GM19239 (cell line): ENCODE data around the gene SCAPER.
"Not testable (repeated sequence)": the region's sequence is repeated elsewhere in the genome, so short reads cannot be mapped to it uniquely, and the experiment has no call there.

Source experiments
- DNase-seq: peaks from one replicate; pipeline ENCODE4 v3.0.0; 2011; ENCODE audit warnings: low spot score; ENCODE audit not compliant: insufficient read length
- FAIRE-seq: peaks from 2 replicates; lab custom pipeline; 2011; peaks lifted over from hg19 to GRCh38; lab: Jason Lieb, UNC

Gene SCAPER

GRCh38 chr15:76687592-76687991, 217.5 kb downstream of the SCAPER start:
- FAIRE-seq, DNase-seq: not testable (repeated sequence)

- no peak for FAIRE-seq
These were observed 221.1 kb downstream of the SCAPER start for GRCh38 chr15:76684002-76684401.

GRCh38 chr15:76682833-76683232, 222.3 kb downstream of the SCAPER start:
- DNase-seq (no peak), FAIRE-seq (no peak)

More at GRCh38 chr15:76684002-76684401, 221.1 kb downstream of the SCAPER start:
- no peak for DNase-seq

- no peak for DNase-seq
- FAIRE-seq = no peak
These were observed 222.9 kb downstream of the SCAPER start for GRCh38 chr15:76682259-76682658.

- no peak for FAIRE-seq
These were observed 226.4 kb downstream of the SCAPER start for GRCh38 chr15:76678766-76679165.

GRCh38 chr15:76674883-76675282, 230.3 kb downstream of the SCAPER start:
- FAIRE-seq (no peak), DNase-seq (no peak)

More at GRCh38 chr15:76678766-76679165, 226.4 kb downstream of the SCAPER start:
- DNase-seq = no peak

- DNase-seq (no peak), FAIRE-seq (no peak)
These were observed 235.5 kb downstream of the SCAPER start for GRCh38 chr15:76669521-76670207.

- no peak for FAIRE-seq
- DNase-seq = no peak
These were observed 236.2 kb downstream of the SCAPER start for GRCh38 chr15:76668900-76669299.

- FAIRE-seq (peak; percentile 23), DNase-seq (no peak)
These were observed 237.0 kb downstream of the SCAPER start for GRCh38 chr15:76667943-76668715.

GRCh38 chr15:76664895-76665294, 240.2 kb downstream of the SCAPER start:
- no peak for FAIRE-seq
- no peak for DNase-seq

GRCh38 chr15:76664411-76664810, 240.7 kb downstream of the SCAPER start:
- FAIRE-seq = no peak
- DNase-seq = no peak

- FAIRE-seq (peak; percentile 11), DNase-seq (no peak)
These were observed 241.6 kb downstream of the SCAPER start for GRCh38 chr15:76663529-76663928.

GRCh38 chr15:76648732-76649444, 256.3 kb downstream of the SCAPER start:
- DNase-seq (no peak), FAIRE-seq (no peak)

- DNase-seq (no peak), FAIRE-seq (no peak)
These were observed 257.5 kb downstream of the SCAPER start for GRCh38 chr15:76647612-76648011.

GRCh38 chr15:76644646-76645045, 260.5 kb downstream of the SCAPER start:
- DNase-seq (no peak), FAIRE-seq (no peak)

- no peak for DNase-seq
- FAIRE-seq = peak; percentile 4
These were observed 262.5 kb downstream of the SCAPER start for GRCh38 chr15:76642671-76643070.

- DNase-seq (no peak), FAIRE-seq (no peak)
These were observed 268.0 kb downstream of the SCAPER start for GRCh38 chr15:76637166-76637565.

GRCh38 chr15:76636059-76636458, 269.1 kb downstream of the SCAPER start:
- no peak for FAIRE-seq
- DNase-seq = no peak

- no peak for FAIRE-seq
- no peak for DNase-seq
These were observed 278.5 kb downstream of the SCAPER start for GRCh38 chr15:76626611-76627010.

GRCh38 chr15:76625267-76625666, 279.9 kb downstream of the SCAPER start:
- FAIRE-seq (no peak), DNase-seq (no peak)

GRCh38 chr15:76614725-76615124, 290.4 kb downstream of the SCAPER start:
- peak; percentile 63 for FAIRE-seq
- DNase-seq = no peak
